Measurements from ENCODE around the gene QSOX1.

The QSOX1 gene

GRCh38 chr1:180150982-180151381, 3.7 kb upstream of the QSOX1 start:
- no peak for DNase-seq

- no peak for DNase-seq
Observed at GRCh38 chr1:180151508-180151907, 3.2 kb upstream of the QSOX1 start.

- DNase-seq = no peak
Observed at GRCh38 chr1:180152588-180152987, 2.1 kb upstream of the QSOX1 start.

GRCh38 chr1:180153032-180153431, 1.6 kb upstream of the QSOX1 start:
- DNase-seq = no peak

GRCh38 chr1:180154003-180154324, 705 bp upstream of the QSOX1 start:
- peak; percentile 5 for DNase-seq

GRCh38 chr1:180155182-180155682, 563 bp downstream of the QSOX1 start:
- DNase-seq = peak; percentile 30

- DNase-seq = no peak
Observed at GRCh38 chr1:180156201-180156600, 1.5 kb downstream of the QSOX1 start.

- DNase-seq = no peak
Observed at GRCh38 chr1:180156631-180157091, 2.0 kb downstream of the QSOX1 start.

GRCh38 chr1:180157108-180157507, 2.4 kb downstream of the QSOX1 start:
- DNase-seq = no peak

GRCh38 chr1:180157576-180158057, 2.9 kb downstream of the QSOX1 start:
- no peak for DNase-seq

- no peak for DNase-seq
Observed at GRCh38 chr1:180158149-180159147, 3.8 kb downstream of the QSOX1 start.

- DNase-seq = no peak
Observed at GRCh38 chr1:180160357-180160756, 5.7 kb downstream of the QSOX1 start.

- DNase-seq = no peak
Observed at GRCh38 chr1:180163041-180163440, 8.4 kb downstream of the QSOX1 start.

GRCh38 chr1:180165096-180165495, 10.4 kb downstream of the QSOX1 start:
- DNase-seq = no peak

GRCh38 chr1:180165509-180166435, 11.1 kb downstream of the QSOX1 start:
- DNase-seq = no peak

GRCh38 chr1:180166436-180166800, 11.7 kb downstream of the QSOX1 start:
- no peak for DNase-seq

GRCh38 chr1:180167021-180167701, 12.5 kb downstream of the QSOX1 start:
- DNase-seq = no peak

- DNase-seq = no peak
Observed at GRCh38 chr1:180167721-180168467, 13.2 kb downstream of the QSOX1 start.

GRCh38 chr1:180168786-180169639, 14.3 kb downstream of the QSOX1 start:
- DNase-seq = peak; percentile 47

- no peak for DNase-seq
Observed at GRCh38 chr1:180169640-180170195, 15.0 kb downstream of the QSOX1 start.

Measured in CD4-positive, alpha-beta T cell treated with Interleukin-6 for 4 hours (primary cell).